GM19467 (cell line): ENCODE results near the gene ADCY9.

Experiments used
- ATAC-seq: cut with Tn5 transposase; IDR thresholded peaks from one replicate; pipeline ENCODE4 v1.9.1; 2021; ENCODE audit warnings: mild to moderate bottlenecking, moderate library complexity; ENCODE audit not compliant: unreplicated experiment

The ADCY9 gene

GRCh38 chr16:4096509-4096908 lies 19.7 kb downstream of the ADCY9 start:
- ATAC-seq, result no peak

- ATAC-seq, result no peak
These were observed 22.0 kb downstream of the ADCY9 start for GRCh38 chr16:4094127-4094773.

GRCh38 chr16:4093495-4094126 lies 22.6 kb downstream of the ADCY9 start:
- ATAC-seq, result no peak

- ATAC-seq, result no peak
These were observed 23.5 kb downstream of the ADCY9 start for GRCh38 chr16:4092547-4093265.

GRCh38 chr16:4091240-4092012 lies 24.8 kb downstream of the ADCY9 start:
- ATAC-seq, result no peak

GRCh38 chr16:4090351-4090851 lies 25.8 kb downstream of the ADCY9 start:
- no peak for ATAC-seq

GRCh38 chr16:4089811-4090301 lies 26.4 kb downstream of the ADCY9 start:
- ATAC-seq, result no peak

- no peak for ATAC-seq
These were observed 26.9 kb downstream of the ADCY9 start for GRCh38 chr16:4089251-4089810.

GRCh38 chr16:4087990-4088577 lies 28.2 kb downstream of the ADCY9 start:
- no peak for ATAC-seq

- no peak for ATAC-seq
These were observed 28.9 kb downstream of the ADCY9 start for GRCh38 chr16:4087099-4087885.

GRCh38 chr16:4086153-4086552 lies 30.1 kb downstream of the ADCY9 start:
- ATAC-seq, result no peak

- ATAC-seq, result no peak
These were observed 30.8 kb downstream of the ADCY9 start for GRCh38 chr16:4085405-4085970.

GRCh38 chr16:4083347-4083870 lies 32.8 kb downstream of the ADCY9 start:
- no peak for ATAC-seq

GRCh38 chr16:4082474-4083044 lies 33.7 kb downstream of the ADCY9 start:
- ATAC-seq, result no peak

- no peak for ATAC-seq
These were observed 34.7 kb downstream of the ADCY9 start for GRCh38 chr16:4081521-4082021.

GRCh38 chr16:4081047-4081446 lies 35.2 kb downstream of the ADCY9 start:
- ATAC-seq, result no peak

GRCh38 chr16:4077174-4077649 lies 39.0 kb downstream of the ADCY9 start:
- ATAC-seq, result no peak

GRCh38 chr16:4075534-4075933 lies 40.7 kb downstream of the ADCY9 start:
- no peak for ATAC-seq
